GM21737 (cell line): ENCODE data around the gene TAS1R3.
"Not testable (repeated sequence)": the region's sequence is repeated elsewhere in the genome, so short reads cannot be mapped to it uniquely, and the experiment has no call there.

Source experiments
- ATAC-seq: cut with Tn5 transposase; IDR thresholded peaks from one replicate; pipeline ENCODE4 v1.9.1; 2021; ENCODE audit warnings: mild to moderate bottlenecking, moderate library complexity; ENCODE audit not compliant: unreplicated experiment

Gene TAS1R3

DNA sequence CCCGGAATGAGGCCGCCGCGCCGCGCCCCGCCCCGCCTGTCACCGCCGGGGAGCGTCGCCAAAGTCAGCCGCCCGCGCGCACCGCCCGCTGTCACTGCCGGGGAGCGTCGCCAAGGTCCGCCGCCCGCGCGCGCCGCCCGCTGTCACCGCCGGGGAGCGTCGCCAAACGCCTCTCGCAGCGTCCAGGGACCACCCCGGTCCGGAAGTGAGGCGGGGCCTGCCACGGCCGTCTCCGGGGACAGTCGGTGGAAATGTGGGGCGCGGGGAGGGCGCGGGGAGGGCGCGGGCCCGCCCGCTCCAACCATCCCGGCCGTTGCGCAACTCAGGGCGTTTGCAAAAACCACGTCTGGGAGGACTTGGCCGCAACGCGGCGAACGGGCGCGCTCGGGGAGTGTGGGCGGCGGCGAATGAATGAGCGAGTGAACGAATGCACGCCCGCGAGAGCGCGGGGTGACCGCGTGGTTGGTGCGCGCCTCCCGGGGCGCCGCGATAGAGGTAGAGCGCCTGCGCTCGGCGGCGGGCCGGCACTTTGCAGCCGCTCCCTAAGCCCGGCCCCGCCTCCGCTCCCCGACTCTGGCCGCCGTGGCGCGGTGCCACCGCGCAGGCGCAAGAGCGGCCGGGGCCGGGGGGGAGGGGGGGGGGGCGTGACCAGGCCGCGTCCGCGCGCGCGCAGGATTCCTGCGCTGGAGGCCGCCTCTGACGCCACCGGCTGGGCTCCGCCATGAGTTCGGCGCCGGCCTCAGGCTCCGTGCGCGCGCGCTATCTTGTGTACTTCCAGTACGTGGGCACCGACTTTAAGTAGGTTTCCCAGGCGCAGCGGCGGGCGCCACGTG, 22.9 kb upstream of the TAS1R3 start, which contains the start of the genes ACAP3 and PUSL1:
TSS of gene ACAP3 (minus strand) at position 8 of the 833 bp plus-strand sequence. CDS start 115 bp downstream, outside the sequence.
TSS of gene PUSL1 (plus strand) at position 675 of the 833 bp plus-strand sequence. CDS start at position 722, 47 bp downstream.
- ATAC-seq: peak; percentile 50

DNA sequence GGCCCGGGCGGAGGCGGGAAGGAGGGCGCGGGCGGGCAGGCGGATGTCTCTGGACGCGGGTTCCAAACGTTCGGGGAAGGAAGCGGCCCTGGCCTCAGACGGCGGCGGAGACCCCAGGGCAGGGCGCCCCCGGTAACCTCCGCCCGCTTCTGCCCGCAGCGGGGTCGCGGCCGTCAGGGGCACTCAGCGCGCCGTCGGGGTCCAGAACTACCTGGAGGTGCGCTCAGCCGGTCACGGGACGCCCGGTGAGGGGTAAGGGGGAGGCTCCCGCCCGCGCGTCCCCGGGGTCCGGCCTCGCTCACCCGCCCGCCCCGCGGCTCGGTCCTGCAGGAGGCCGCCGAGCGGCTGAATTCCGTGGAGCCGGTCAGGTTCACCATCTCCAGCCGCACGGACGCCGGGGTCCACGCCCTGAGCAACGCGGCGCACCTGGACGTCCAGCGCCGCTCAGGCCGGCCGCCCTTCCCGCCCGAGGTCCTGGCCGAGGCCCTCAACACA, 22.3 kb upstream of the TAS1R3 start:
- ATAC-seq: peak; percentile 2

DNA sequence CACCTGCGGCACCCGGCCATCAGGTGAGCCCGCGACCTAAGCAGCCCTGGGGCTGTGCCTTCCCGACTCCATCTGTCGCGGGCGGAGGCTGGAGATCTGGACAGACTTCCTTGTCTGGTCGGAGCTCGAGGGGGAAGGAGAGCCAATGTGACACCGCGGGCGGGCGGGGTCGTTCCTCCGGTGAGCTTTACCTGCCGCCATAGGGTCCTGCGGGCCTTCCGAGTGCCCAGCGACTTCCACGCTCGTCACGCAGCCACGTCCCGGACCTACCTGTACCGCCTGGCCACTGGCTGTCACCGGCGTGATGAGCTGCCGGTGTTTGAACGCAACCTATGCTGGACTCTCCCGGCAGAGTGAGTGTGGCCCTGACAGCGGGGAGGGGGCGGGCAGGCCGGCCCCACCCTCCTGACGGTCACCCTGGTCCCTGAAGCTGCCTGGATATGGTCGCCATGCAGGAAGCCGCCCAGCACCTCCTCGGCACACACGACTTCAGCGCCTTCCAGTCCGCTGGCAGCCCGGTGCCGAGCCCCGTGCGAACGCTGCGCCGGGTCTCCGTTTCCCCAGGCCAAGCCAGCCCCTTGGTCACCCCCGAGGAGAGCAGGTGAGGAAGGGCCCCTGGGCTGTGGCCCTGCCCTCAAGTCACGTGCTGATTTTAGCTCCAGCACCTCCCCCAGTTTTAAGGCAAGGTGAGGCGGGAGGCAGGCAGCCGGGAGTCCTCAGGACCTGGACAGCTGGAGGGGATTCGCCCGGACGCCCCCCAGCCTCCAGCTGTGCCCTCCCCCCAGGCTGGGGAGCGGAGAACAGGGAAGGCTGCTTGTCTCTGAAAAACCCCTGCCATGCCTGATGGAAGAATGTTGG, 21.6 kb upstream of the TAS1R3 start:
- ATAC-seq: no peak

- ATAC-seq: no peak
These were observed 21.0 kb upstream of the TAS1R3 start for GRCh38 chr1:1310109-1310385.

DNA sequence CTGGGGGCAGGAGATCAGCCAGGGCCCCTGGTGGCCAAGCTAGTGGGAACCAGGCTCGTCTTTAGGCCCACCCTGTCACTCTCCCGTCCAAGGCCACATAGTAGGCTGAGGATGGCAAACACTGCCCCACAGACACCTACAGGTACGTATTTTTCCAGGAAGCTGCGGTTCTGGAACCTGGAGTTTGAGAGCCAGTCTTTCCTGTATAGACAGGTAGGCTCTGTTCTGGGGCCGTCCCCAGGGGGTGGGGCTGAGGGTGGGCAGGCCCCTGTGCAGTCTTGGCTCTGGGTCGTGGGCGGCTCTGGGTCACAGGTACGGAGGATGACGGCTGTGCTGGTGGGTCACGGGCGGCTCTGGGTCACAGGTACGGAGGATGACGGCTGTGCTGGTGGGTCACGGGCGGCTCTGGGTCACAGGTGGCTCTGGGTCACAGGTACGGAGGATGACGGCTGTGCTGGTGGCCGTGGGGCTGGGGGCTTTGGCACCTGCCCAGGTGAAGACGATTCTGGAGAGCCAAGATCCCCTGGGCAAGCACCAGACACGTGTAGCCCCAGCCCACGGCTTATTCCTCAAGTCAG, 20.5 kb upstream of the TAS1R3 start:
- ATAC-seq: no peak

DNA sequence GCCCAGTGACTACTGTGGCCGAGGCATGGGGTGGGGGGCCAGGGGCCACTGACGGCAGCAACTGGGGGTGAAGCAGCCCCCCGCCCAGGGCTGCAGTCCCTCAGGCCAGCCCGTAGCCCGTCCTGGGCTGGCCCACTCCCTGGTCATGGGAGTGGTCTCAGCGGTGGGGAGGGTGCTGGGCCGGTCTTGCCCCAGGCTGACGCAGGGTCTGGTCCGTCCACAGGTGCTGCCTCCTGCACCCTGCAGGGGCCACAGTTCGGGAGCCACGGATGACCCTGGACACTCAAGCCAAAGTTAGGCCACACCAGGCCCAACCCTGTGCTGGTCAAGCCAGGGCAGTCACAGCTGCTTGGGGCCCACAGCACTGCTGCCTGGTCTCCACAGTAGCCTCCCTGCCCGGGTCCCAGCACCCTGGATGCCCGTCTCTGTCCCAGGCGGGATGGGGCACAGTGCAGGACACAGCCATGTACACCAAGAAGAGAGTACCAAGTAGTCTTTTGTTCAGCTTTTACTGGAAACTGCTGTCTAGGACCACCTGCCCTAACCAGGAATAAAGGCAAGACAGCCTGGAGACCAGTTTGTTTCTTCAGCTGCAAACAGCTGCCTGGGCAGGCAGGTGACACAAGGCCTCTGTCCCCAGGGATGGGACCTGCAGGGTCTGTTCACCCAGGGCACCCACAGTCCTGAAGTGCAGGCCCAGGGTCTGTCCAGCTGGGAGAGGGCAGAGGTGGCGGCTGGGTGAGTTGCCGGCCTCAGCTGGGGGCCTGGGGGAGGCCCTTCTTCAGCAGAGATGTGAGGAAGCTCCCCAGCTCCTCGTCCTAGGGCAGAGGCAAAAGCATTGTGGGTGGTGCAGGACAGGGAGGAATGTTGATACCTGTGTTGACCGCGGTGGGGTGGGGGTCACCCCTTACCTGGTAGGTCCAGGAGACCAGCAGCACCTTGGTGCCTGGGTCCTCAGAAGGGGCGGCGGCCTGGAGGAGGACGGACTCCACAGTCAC, 19.7 kb upstream of the TAS1R3 start:
- ATAC-seq: no peak

GRCh38 chr1:1312450-1313314, 18.4 kb upstream of the TAS1R3 start:
- no peak for ATAC-seq

- no peak for ATAC-seq
These were observed 17.4 kb upstream of the TAS1R3 start for GRCh38 chr1:1313500-1314236.

GRCh38 chr1:1314237-1314586, 16.9 kb upstream of the TAS1R3 start:
- no peak for ATAC-seq

DNA sequence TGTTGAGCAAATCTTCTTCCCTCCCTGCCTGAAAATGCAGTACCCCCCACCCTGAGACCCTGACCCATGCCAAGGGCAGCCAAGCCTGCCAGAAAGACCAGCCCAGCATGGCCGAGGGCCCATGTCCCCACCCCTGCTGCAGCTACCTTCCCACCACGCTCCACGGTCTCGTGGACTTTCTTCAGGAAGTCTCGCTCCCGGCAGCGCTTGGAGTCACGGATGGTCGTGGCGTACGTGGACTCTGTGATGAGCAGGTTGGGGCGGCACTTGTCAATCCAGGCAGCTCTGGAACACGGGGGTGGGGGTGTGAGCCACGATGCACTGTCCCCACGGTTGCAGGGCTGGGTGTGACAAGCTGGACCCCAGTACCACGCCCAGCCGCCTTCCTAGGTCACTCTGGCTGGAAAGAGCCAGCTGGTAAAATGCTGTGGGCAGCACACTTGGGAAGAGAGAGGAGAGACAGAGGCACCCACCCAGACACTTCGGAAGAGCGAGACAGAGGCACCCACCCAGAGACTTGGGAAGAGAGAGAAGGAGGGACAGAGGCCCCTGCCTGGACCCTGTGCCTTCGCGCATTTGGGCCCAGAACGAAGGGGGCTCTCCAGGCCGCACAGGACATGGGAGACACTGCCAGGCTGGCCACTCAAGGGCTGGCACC, 16.3 kb upstream of the TAS1R3 start:
- no peak for ATAC-seq

GRCh38 chr1:1315435-1315954, 15.6 kb upstream of the TAS1R3 start:
- ATAC-seq: no peak

DNA sequence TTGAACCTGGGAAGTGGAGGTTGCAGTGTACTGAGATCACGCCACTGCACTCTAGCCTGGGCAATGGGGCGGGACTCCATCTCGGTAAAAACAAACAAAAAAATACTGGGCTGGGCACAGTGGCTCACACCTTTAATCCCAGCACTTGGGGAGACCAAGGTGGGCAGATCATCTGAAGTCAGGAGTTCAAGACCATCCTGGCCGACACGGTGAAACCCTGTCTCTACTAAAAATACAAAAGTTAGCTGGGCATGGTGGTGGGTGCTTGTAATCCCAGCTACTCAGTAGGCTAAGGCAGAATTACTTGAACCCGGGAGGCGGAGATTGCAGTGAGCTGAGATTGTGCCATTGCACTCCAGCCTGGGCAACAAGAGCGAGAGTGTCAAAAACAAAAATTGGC, 14.9 kb upstream of the TAS1R3 start:
- not testable (repeated sequence) for ATAC-seq

DNA sequence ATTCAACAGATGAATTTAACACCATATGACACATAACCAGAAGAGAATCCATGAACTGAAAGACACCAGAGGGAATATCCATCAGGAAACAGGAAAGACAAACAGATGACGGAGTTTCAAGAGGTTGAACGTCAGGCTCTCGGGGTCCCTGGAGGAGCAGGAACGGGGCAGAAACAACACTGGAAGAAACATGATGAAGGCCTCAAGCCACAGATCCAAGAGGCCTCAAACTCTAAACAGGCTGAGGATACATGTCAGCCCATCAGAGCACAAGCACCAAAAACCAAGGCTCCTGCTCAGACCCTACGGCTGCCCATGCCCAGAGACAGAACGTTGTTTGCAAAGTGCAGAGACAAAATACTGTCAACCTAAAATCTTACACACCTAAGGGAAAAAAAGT, 13.7 kb upstream of the TAS1R3 start:
- ATAC-seq: no peak

- ATAC-seq: no peak
These were observed 12.9 kb upstream of the TAS1R3 start for GRCh38 chr1:1318131-1318652.

GRCh38 chr1:1318777-1319645, 12.1 kb upstream of the TAS1R3 start:
- no peak for ATAC-seq

GRCh38 chr1:1319646-1319941, 11.5 kb upstream of the TAS1R3 start:
- no peak for ATAC-seq
